Activated effector memory CD4-positive, alpha-beta T cell treated with anti-CD3 and anti-CD28 coated beads, Interleukin-2, amount 50 U/mL, for 16 hours (primary cell): ENCODE results near the gene TOP2B.

Source experiments
- DNase-seq: peaks from one replicate; pipeline ENCODE4 v3.0.0-alpha.2; 2020

The TOP2B gene, protein sequence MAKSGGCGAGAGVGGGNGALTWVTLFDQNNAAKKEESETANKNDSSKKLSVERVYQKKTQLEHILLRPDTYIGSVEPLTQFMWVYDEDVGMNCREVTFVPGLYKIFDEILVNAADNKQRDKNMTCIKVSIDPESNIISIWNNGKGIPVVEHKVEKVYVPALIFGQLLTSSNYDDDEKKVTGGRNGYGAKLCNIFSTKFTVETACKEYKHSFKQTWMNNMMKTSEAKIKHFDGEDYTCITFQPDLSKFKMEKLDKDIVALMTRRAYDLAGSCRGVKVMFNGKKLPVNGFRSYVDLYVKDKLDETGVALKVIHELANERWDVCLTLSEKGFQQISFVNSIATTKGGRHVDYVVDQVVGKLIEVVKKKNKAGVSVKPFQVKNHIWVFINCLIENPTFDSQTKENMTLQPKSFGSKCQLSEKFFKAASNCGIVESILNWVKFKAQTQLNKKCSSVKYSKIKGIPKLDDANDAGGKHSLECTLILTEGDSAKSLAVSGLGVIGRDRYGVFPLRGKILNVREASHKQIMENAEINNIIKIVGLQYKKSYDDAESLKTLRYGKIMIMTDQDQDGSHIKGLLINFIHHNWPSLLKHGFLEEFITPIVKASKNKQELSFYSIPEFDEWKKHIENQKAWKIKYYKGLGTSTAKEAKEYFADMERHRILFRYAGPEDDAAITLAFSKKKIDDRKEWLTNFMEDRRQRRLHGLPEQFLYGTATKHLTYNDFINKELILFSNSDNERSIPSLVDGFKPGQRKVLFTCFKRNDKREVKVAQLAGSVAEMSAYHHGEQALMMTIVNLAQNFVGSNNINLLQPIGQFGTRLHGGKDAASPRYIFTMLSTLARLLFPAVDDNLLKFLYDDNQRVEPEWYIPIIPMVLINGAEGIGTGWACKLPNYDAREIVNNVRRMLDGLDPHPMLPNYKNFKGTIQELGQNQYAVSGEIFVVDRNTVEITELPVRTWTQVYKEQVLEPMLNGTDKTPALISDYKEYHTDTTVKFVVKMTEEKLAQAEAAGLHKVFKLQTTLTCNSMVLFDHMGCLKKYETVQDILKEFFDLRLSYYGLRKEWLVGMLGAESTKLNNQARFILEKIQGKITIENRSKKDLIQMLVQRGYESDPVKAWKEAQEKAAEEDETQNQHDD (N-terminal part only)

DNA sequence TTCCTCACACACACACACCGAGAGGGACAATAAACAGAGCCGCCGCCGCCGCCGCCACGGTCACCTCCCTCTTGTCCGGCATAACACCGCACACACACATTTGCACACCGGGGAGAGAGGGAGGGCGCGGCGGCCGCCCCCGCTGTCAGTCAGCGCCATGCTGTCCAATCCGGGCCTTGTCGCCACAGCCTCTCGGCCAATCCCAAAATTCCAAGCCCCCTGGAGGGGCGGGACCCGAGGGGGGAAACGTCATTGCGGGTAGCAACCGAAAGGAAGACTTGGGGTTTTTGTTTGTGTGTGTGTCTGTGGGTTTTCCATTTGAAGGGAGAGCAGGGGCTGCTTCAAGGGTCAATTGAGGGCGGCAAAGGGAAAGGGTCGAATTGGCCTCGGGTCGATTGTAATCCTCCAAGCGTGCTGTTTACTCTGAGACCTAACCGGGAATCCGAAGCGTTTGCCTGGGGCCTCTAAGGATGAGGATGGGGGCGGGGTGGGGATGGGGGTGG lies at the start of gene TOP2B:
Gene TOP2B, minus strand, starts transcription at position 96 of the 503 bp plus-strand sequence. CDS start 610 bp downstream, outside the sequence.
- peak; percentile 98 for DNase-seq

DNA sequence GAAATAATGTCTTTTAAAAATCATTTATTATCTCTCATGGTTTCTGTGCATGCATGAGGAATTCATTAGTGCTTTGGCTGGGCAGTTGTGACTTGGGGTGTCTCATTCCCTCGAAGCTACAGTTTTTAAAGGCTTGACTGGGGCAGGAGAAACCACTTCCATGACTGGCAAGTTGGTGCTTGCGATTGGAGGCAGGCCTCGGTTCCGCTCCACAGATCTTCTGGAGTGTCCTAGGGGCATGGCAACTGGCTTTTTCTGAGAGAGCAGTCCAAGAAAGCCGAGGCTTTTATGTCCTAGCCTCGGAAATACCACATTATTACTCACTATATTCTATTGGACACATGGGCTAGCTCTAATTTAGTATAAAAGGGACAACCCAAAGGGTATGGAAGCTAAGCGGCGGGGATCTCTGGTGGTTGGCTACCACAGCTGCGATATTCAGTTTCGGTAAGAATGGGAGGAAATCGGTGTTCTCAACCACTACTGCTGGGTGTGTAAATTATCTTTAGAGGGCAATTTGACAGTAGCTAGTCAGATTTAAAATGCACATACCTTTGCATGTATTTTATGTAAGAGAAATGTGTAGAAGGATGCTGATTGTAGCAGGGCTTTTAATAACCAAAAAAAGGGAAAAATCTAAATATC lies 48.8 kb upstream of the TOP2B start:
- no peak for DNase-seq

DNA sequence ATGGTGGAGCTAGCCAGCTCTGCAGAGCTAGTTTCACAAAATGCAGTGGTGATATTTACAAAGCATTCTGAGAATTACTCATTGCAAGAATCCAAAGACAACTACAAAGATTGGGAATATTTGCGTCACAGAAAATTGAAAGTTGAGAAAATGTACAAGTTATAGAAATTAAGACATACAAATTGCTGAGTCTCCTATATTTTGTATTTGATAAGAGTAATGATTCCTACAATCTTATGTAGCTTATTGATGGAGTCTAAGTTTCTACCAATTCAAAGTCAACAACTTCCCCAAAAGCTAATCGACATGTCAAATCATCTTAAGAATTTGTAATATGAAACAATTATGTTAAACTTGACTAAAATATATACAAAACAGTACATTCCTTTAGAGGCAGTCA lies 46.4 kb upstream of the TOP2B start:
- no peak for DNase-seq

DNA sequence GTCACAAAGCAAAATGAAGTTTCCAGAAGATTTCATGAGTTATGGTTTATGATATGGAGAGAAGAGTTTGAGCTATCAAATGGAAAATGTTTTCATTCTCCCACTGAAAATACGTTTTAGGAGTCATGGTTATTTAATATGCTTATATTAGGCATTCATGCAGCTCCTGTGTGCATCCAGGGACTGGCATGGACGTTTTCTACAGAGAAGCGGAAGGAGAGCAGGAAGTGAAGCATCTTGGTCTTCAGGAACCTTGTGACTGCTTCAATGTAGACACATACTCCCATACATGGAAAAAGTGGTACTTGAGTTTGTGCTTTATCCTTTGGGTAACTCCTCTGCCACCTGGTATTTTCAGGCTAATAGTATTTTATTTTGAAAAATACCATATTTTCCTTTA lies 43.3 kb upstream of the TOP2B start:
- no peak for DNase-seq

DNA sequence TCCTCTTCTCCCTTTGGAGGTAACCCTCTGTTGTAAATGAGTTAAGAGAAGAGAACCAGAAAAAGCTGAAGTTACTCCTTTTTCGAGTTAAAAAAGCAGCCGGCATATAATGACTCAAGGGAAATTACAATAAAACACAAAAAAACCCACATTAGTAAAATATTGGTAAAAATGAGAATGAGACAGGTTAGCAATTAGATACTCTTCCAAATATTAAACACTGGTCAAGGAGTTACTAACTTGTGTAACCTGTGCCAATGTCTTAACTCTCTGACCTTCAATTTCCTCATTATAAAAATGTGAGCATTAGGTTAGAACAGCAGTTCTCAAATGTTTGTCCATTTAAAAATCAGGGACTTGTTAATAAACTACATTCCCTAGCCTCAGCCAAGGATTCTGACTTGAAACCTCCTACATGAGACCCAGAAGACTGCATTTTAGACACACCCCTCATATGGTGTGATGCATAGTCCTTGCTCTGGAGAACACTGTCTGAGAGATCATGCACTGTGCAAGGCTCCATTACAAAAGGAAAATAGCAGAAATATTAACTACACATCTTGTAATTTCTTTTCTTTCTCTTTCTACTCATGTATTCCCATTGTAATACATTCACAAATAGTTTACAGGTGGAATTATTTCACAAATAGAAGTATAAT lies 42.7 kb upstream of the TOP2B start:
- no peak for DNase-seq

DNA sequence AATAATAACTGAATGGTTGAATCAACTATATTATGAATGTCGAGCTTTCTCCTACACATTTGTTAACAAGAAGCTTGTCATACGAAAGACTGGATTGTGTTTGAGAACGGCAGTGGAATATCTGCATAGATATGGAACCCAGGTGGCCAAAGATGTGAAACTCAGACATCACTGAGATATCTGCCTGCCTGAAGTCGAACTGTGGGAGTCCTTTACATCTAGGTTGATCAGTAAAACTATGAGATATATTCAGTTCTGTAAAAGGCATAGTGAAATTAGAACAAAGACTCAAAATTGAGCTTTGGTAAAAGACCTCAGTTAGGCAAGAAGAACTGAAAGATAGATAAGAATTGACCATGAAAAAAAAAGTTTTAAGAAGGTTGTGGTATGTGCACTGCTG lies 41.5 kb upstream of the TOP2B start:
- DNase-seq = no peak

DNA sequence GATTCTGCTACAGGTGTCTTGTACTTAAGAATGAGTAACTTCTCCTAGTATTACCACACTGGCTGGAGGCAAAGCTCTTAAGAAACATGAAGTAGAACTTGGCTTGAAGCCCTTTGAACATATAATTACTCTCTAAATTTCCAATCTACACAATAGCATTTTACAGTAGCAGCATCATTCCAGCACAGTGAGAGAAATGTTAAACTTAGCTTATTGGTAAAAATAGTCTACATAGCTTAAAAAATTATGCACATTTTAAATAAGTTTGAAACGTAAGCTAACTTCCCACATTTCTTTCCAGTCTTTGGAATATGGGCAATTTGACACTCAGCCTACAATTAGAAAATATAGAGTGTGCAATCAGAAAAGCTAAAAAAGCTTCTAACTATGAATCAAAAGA lies 32.8 kb upstream of the TOP2B start:
- DNase-seq = no peak

DNA sequence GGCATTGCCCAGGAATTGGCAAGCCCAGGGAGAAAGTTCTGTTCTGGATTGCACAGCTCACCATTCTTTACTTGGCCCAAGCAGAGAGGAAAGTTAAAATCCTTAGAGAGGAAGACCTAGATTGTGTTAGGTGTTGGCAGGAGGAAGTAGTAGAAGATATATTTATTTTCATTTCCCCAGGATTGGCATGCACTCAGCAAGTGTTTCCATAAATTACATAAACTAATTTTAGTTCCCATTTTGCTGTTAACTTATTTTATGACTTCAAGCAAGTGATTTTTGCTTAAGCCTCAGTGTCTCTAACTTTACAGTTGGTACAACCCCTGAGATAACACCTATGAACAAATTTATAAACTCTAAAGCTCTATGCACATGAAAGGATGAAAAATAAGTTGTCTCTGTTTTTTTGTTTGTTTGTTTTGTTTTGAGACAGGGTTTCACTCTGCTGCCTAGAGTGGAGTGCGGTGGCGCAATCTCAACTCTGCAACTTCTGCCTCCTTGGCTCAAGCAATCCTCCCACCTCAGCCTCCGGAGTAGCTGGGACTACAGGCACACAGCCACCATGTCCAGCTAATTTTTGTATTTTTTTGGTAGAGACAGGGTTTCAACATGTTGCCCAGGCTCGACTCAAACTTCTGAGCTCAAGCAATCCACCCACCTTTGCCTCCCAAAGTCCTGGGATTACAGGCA lies 31.2 kb upstream of the TOP2B start:
- no peak for DNase-seq

DNA sequence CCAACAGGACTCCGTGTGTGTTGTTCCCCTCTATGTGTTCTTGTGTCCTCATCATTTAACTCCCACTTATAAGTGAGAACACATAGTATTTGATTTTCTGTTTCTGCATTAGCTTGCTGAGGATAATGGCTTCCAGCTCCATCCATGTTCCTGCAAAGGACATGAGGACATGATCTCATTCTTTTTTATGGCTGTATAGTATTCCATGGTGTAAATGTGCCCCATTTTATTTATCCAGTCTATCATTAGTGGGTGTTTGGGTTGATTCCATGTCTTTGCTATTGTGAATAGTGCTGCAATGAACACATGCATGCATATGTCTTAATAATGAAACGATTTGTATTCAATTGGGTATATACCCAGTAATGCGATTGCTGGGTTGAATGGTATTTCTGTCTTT lies 28.5 kb upstream of the TOP2B start:
- DNase-seq = no peak

DNA sequence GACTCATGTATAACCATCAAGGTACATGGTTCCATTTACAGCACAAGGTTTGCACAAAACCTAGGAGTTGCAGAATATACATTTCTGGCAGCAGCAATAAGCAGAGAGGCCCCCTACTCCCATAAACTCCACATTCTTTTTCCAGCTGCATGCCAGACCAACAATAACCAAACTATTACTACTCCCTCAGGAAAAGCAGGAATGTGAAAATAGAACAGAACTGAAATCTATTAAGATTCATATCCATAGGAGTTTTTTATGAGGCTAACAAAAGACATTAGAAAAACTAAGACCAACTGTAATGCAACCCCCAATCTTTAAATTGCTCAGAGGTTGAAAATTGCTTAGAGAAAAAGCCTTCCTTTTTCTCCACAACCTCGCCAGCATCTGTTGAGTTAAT lies 27.6 kb upstream of the TOP2B start:
- DNase-seq = no peak

DNA sequence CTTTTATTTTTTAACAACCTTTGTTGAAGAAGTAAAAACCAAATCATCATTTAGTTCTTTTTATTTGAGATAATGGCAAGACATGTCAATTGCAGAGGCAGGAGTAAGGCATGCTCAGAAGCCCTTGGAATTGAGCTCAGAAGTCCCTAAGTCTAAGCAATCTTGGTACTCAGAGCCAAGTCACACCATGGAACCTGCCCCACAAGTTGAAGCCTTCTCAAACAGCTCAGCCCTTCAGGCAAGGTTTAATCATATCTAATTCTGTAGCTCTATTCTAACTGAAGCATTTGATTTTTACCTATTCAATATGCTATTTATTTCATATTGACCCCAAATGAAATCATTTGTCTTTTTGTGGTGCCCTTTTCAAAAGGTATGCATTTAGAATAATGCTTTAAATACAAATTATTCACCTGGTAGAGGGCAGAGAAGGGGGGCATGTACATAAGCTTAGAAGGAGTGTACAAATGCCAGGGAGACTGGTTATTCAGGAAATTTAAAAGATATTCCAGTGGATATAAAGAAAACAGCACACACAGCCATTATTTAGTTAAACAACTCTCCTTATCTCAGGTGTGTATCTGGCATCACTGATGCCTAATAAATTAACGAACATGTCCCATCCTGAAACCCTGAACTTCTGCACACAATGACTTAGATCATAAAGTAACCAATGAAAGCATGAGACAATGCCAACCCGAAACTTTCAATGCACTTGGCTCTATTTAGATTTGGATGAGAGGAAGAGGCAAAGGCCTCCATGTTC lies 26.2 kb upstream of the TOP2B start:
- DNase-seq = no peak

DNA sequence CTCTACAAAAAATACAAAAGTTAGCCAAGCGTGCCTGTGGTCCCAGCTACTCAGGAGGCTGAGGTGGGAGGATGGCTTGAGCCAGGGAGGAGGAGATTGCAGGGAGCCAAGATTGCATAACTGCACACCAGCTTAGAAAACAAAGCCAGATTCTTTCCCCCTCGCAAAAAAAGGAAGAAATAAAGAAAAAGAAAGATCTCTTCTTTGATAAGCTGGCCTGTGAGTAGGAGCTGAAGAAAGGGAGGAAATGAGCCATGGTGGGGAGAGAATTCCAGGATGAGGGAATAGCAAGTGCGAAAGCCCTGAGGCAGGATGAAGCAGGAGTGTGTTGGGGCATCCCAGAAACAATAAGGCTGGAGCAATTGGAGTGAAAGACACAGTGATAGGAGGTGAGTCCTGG lies 24.5 kb upstream of the TOP2B start:
- no peak for DNase-seq

DNA sequence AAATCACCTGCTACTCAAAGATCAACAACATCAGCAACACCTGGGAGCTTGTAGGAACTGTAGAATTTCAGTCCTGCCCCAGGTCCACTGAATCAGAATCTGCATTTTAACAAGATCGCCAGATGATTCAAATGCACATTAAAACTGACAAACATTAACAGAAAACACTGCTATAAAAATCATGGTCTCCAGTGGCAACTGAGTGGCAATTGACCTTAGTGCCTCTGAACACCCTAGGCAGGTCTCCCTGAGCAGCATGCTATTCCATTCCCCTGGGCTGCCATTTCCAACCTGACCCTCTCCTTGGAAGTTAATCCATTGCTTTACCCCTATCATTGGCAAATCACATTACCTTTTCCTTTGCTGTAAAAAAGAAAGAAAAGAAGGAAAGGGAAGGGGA lies 23.0 kb upstream of the TOP2B start:
- DNase-seq = no peak

DNA sequence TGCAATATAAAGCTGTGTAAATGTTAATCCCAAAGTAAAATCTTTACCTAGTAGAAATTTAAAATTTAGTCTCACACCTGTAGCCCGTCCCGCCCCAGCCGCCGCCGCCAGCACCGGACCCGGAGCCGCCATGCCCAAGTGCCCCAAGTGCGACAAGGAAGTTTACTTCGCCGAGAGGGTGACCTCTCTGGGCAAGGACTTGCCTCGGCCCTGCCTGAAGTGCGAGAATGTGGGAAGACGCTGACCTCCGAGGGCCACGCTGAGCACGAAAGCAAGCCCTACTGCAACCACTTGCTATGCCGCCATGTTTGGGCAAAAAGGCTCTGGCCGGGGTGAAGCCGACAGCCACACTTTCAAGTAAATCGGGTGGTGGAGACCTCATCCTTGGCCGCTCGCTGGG lies 22.1 kb upstream of the TOP2B start:
- DNase-seq = no peak

DNA sequence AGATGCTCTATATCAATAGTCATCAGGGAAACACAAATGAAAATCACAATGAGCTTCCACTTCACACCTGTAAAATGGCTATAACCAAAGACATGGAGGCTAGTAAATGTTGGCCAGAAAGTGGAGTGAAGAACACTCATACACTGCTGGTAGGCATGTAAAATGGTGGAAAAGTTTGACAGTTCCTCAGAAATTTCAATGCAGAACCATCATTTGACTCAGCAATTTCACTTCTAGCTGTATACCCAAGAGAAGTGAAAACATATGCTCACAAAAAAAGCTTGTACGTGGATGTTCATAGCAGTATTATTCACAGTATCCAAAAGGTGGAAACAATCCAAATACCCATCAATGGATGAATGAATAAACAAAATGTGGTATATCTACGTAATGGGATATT lies 19.2 kb upstream of the TOP2B start:
- DNase-seq = no peak

DNA sequence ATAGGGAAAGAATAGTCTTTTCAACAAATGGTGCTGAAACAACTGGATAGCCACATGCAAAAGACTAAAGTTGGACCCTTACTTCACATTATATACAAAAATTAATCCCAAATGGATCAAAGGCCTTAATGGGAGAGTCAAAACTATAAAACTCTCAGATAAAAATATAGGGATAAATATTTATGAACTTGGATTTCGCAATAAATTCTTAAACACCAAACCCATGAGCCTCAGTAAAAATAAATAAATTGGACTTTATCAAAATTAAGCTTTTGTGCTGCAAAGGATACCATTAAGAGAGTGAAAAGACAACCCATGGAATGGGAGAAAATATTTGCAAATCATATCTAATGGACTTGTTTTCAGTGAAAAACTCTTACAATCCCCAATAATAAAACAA lies 18.7 kb upstream of the TOP2B start:
- DNase-seq = no peak

DNA sequence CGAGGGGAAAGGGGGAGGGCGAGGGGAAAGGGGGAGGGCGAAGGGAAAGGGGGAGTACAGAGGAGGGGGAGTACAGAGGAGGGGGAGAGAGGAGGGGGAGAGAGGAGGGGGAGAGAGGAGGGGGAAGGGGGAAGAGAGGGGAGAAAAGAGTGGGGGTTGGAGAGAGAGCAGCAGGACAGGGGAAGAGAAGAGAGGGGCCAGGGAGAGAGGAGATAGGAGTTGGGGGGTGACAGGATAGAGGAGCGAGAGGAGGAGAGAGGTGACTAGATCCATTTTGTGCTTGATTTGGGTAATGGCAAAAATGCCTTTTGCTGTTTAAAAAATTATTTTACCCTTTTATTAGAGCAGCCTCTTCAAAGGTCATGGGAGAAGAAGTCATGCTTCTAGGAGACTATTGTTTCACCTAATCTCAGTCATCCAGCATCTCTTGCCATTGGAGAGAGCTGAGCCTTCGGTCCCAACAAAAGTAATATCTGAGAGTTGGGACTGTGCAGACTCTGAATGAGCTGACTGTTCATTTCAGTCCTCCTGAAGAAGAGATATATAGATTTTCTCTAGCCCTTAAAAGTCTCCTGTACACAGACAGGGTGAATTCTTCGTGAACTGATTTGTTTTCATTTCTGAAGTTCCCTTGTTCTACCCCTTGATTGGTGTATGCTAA lies 15.1 kb upstream of the TOP2B start:
- no peak for DNase-seq

DNA sequence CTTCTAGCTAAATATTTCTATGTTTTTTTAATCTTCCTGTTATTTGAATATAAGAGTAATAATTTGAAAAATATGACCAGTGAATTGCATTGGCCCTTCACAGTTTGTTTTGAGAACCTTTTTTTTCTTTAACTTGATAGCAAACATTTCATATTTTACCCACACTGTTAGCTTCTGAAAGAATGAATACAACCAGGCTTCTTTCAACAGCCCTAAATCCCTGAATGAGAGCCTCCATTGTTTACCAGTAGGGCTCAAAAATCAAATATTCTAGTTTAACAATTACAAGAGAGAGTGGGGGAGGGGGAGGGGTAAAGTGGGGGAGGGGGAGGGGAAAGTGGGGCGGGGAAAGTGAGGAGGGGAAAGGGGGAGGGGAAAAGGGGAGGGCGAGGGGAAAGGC lies 14.5 kb upstream of the TOP2B start:
- no peak for DNase-seq

DNA sequence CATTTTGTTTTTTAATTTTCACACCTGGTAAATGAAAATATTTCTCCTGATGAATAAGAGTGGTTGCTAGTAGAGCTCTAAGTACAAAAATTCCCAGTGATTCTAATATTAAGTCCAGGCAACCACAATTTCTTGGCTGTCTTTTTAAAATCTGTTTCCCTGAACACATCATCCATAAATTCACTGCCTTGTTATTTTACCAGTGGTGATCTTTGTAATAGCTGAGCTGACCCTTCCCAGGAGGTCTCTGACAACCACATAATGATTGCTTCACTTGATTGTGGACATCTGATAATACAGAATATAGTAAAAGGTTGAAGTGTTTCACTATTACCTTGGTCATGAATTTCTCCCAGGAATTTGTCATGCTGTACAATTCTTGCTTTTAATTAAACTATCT lies 13.9 kb upstream of the TOP2B start:
- no peak for DNase-seq

DNA sequence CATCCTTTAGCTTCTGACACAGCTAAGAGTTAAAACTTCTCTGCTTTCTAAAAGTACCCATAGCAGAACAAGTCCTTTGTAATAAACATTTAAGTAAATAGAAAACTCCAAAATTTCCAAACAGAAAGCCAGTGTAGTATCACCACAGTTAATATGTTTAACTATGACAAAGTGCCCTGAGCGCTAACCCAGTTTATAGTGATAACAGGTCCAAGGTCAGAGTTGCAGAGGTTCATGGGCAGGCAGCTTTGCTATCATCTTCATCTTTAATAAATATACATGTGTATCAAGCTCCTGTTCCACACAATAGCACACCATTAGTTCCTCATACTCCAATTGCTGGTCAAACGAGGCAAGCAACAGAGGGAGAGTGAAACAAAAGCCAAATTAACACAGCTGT lies 12.4 kb upstream of the TOP2B start:
- DNase-seq = no peak
